Stimulated activated CD4-positive, alpha-beta T cell treated with anti-CD3 and anti-CD28 coated beads, Interleukin-2, amount 100 ng/mL, for 24 hours (primary cell): ENCODE data around the gene SUGP2.
A peak's percentile ranks its signal among the peaks of the same experiment; 100 is the strongest.

Experiments
- DNase-seq, 2 donors: peaks; one replicate each; pipeline ENCODE4 v3.0.0-alpha.2; 2020

SUGP2 gene

GRCh38 chr19:19033426-19034203, at the start of gene SUGP2, which contains the start of gene ARMC6:
Gene SUGP2, minus strand, starts transcription at chr19:19033517. Its CDS starts 2,446 bp downstream, at chr19:19031071.
Gene ARMC6, plus strand, starts transcription at chr19:19033603. Its CDS starts 607 bp downstream, at chr19:19034210.
- DNase-seq: peak; percentile 87 to 89

GRCh38 chr19:19081642-19082151, 48.4 kb upstream of the SUGP2 start:
- DNase-seq: no peak

- no peak for DNase-seq
These were observed 46.3 kb upstream of the SUGP2 start for GRCh38 chr19:19079571-19079970.

- DNase-seq: no peak
These were observed 45.5 kb upstream of the SUGP2 start for GRCh38 chr19:19078801-19079200.

GRCh38 chr19:19077103-19077502, 43.8 kb upstream of the SUGP2 start:
- no peak for DNase-seq

GRCh38 chr19:19076476-19076875, 43.2 kb upstream of the SUGP2 start:
- DNase-seq: no peak

GRCh38 chr19:19075126-19075525, 41.8 kb upstream of the SUGP2 start:
- DNase-seq: no peak

GRCh38 chr19:19074196-19074882, 41.0 kb upstream of the SUGP2 start:
- DNase-seq: no peak

GRCh38 chr19:19071897-19072296, 38.6 kb upstream of the SUGP2 start:
- no peak for DNase-seq

- no peak for DNase-seq
These were observed 35.6 kb upstream of the SUGP2 start for GRCh38 chr19:19068659-19069654.

GRCh38 chr19:19067276-19068072, 34.2 kb upstream of the SUGP2 start:
- DNase-seq: no peak

- DNase-seq: peak; percentile 45 to 54
These were observed 31.8 kb upstream of the SUGP2 start for GRCh38 chr19:19064811-19065745.

- no peak for DNase-seq
These were observed 30.9 kb upstream of the SUGP2 start for GRCh38 chr19:19064098-19064722.

- peak; percentile 98 to 99 for DNase-seq
These were observed 30.1 kb upstream of the SUGP2 start, which contains the start of gene SLC25A42 for GRCh38 chr19:19063183-19064097. Gene SLC25A42, plus strand, starts transcription at chr19:19063994. Its CDS starts 32,131 bp downstream, at chr19:19096125.

GRCh38 chr19:19062454-19063182, 29.3 kb upstream of the SUGP2 start:
- DNase-seq: peak in 1 of 2 donors; percentile 46

- DNase-seq: no peak
These were observed 28.2 kb upstream of the SUGP2 start for GRCh38 chr19:19061506-19061905.

- no peak for DNase-seq
These were observed 26.7 kb upstream of the SUGP2 start for GRCh38 chr19:19059837-19060611.
